ENCODE results near the gene FAM163B.

Gene FAM163B

GRCh38 chr9:133643978-133644760, 35.0 kb upstream of the FAM163B start:
- TF ChIP-seq CTCF (IDR thresholded peaks at IDR 0.05; ENCODE audit: extremely low read depth, insufficient read depth, missing control alignments) = no peak
- in situ Hi-C loops (cut with MboI; ENCODE audit: low pct_unique_long_range_greater_than_20kb, low sequenced_read_pairs, unreplicated experiment) = no loop called here
- no peak for DNase-seq (ENCODE audit: low spot score)

DNA sequence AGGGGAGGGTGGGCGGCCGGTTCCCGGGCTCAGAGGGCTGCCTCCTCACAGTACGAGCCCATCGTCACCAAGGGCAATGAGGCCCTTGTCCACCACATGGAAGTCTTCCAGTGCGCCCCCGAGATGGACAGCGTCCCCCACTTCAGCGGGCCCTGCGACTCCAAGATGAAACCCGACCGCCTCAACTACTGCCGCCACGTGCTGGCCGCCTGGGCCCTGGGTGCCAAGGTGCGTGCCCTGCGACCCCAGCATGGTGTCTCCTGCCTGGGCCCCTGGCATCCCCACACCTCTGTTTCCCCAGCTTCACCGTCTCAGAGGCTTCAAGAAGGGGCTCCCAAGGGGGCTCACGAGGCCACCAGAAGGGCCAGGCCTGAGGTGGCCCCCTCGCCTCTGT, 34.2 kb upstream of the FAM163B start:
- TF ChIP-seq CTCF (IDR thresholded peaks at IDR 0.05; ENCODE audit: extremely low read depth, insufficient read depth, missing control alignments) = no peak
- in situ Hi-C loops (cut with MboI; ENCODE audit: low pct_unique_long_range_greater_than_20kb, low sequenced_read_pairs, unreplicated experiment) = no loop called here
- DNase-seq (ENCODE audit: low spot score) = no peak

- TF ChIP-seq CTCF (IDR thresholded peaks at IDR 0.05; ENCODE audit: extremely low read depth, insufficient read depth, missing control alignments) = no peak
- in situ Hi-C loops (cut with MboI; ENCODE audit: low pct_unique_long_range_greater_than_20kb, low sequenced_read_pairs, unreplicated experiment) = no loop called here
These were observed 33.6 kb upstream of the FAM163B start for GRCh38 chr9:133642708-133643361.

GRCh38 chr9:133641861-133642595, 32.8 kb upstream of the FAM163B start:
- no peak for DNase-seq (ENCODE audit: low spot score)
- no peak for TF ChIP-seq CTCF (IDR thresholded peaks at IDR 0.05; ENCODE audit: extremely low read depth, insufficient read depth, missing control alignments)
- in situ Hi-C loops (cut with MboI; ENCODE audit: low pct_unique_long_range_greater_than_20kb, low sequenced_read_pairs, unreplicated experiment) = no loop called here

More at GRCh38 chr9:133642708-133643361, 33.6 kb upstream of the FAM163B start:
- no peak for DNase-seq (ENCODE audit: low spot score)

GRCh38 chr9:133641396-133641655, 32.1 kb upstream of the FAM163B start:
- in situ Hi-C loops (cut with MboI; ENCODE audit: low pct_unique_long_range_greater_than_20kb, low sequenced_read_pairs, unreplicated experiment) = no loop called here
- TF ChIP-seq CTCF (IDR thresholded peaks at IDR 0.05; ENCODE audit: extremely low read depth, insufficient read depth, missing control alignments) = no peak
- no peak for DNase-seq (ENCODE audit: low spot score)

GRCh38 chr9:133640580-133641395, 31.6 kb upstream of the FAM163B start:
- DNase-seq (ENCODE audit: low spot score) = no peak
- in situ Hi-C loops (cut with MboI; ENCODE audit: low pct_unique_long_range_greater_than_20kb, low sequenced_read_pairs, unreplicated experiment) = no loop called here
- TF ChIP-seq CTCF (IDR thresholded peaks at IDR 0.05; ENCODE audit: extremely low read depth, insufficient read depth, missing control alignments) = no peak
